Neural cell (in vitro differentiated cells): ENCODE results near the gene LTA4H. TPM values are rescaled to one million over a fixed set of nuclear protein-coding genes. Genes with fewer than 3 reads are reported as not detected.

ENCODE experiments used
- H2AFZ ChIP-seq: fragments of 200-600, 300-800 bp; sonication (generic), shearing (Covaris generic); 2 replicates; pipeline ENCODE4 v1.6.0; 2014; ENCODE audit warnings: low read depth, mild to moderate bottlenecking, antibody characterized with exemption, low read length, moderate library complexity
- H3F3A ChIP-seq: fragments of 200-600 bp; shearing (Covaris generic); 2 replicates; pipeline ENCODE4 v1.6.1; 2016; ENCODE audit warnings: mild to moderate bottlenecking, moderate library complexity, mixed read lengths, antibody characterized with exemption, low read length; ENCODE audit not compliant: insufficient read depth, poor library complexity, severe bottlenecking
- H3K27ac ChIP-seq: fragments of 200-600, 300-800 bp; sonication (generic), shearing (Covaris generic); 2 replicates; pipeline ENCODE4 v1.5.1; 2014; ENCODE audit warnings: mild to moderate bottlenecking, low read length, moderate library complexity
- H3K27me3 ChIP-seq: fragments of 300-800, 200-600 bp; sonication (generic), shearing (Covaris generic); 2 replicates; pipeline ENCODE4 v1.6.0; 2014; ENCODE audit warnings: mild to moderate bottlenecking, low read depth, low read length, moderate library complexity; ENCODE audit not compliant: insufficient read depth
- H3K36me3 ChIP-seq: fragments of 300-800, 200-600 bp; sonication (generic), shearing (Covaris generic); 2 replicates; pipeline ENCODE4 v1.5.1; 2014; ENCODE audit warnings: mild to moderate bottlenecking, antibody characterized with exemption, low read length, moderate library complexity; ENCODE audit not compliant: insufficient read depth
- H3K4me2 ChIP-seq: fragments of 300-800, 200-600 bp; sonication (generic), shearing (Covaris generic); 2 replicates; pipeline ENCODE4 v1.6.0; 2014; ENCODE audit warnings: mild to moderate bottlenecking, low read length
- H3K4me3 ChIP-seq: fragments of 300-800, 200-600 bp; sonication (generic), shearing (Covaris generic); 2 replicates; pipeline ENCODE4 v1.5.1; 2014; ENCODE audit warnings: mild to moderate bottlenecking, low read length, moderate library complexity
- H3K79me2 ChIP-seq: fragments of 200-600 bp; shearing (Covaris generic); replicated peaks from 2 replicates; pipeline ENCODE4 v1.6.0; 2014; ENCODE audit warnings: mild to moderate bottlenecking, low read length, moderate library complexity; ENCODE audit not compliant: insufficient read depth
- H3K9ac ChIP-seq: fragments of 300-800, 200-600 bp; sonication (generic), shearing (Covaris generic); 2 replicates; pipeline ENCODE4 v1.6.1; 2016; ENCODE audit warnings: mild to moderate bottlenecking, low read length, mixed read lengths
- H3K9me2 ChIP-seq: fragments of 200-600 bp; shearing (Covaris generic); 2 replicates; pipeline ENCODE4 v1.6.1; 2016; ENCODE audit warnings: mild to moderate bottlenecking, low read length, mixed read lengths; ENCODE audit not compliant: insufficient read depth
- H3K9me3 ChIP-seq: fragments of 200-600, 300-800 bp; sonication (generic), shearing (Covaris generic); 2 replicates; pipeline ENCODE4 v1.6.1; 2016; ENCODE audit warnings: mild to moderate bottlenecking, mixed run types, low read length, moderate library complexity, mixed read lengths
- H4K20me1 ChIP-seq: fragments of 200-600 bp; shearing (Covaris generic); 2 replicates; pipeline ENCODE4 v1.6.1; 2016; ENCODE audit warnings: mild to moderate bottlenecking, mixed run types; ENCODE audit not compliant: insufficient read depth
- CTCF ChIP-seq: fragments of 450-650 bp; IDR thresholded peaks from 2 replicates; pipeline ENCODE4 v1.5.1; 2014; ENCODE audit warnings: antibody characterized with exemption, mild to moderate bottlenecking, moderate library complexity; ENCODE audit not compliant: poor library complexity, severe bottlenecking
- EP300 ChIP-seq: fragments of 450-650 bp; conservative IDR thresholded peaks from 2 replicates; pipeline ENCODE4 v1.6.1; 2014; ENCODE audit warnings: antibody characterized with exemption, mild to moderate bottlenecking, moderate library complexity; ENCODE audit not compliant: poor library complexity, severe bottlenecking
- EZH2 ChIP-seq: fragments of 200-600, 300-800 bp; shearing (Covaris generic), sonication (generic); IDR thresholded peaks from 2 replicates; pipeline ENCODE4 v1.6.1; 2014; ENCODE audit warnings: antibody characterized with exemption, low read length, borderline replicate concordance, mild to moderate bottlenecking; ENCODE audit not compliant: insufficient read depth, poor library complexity, severe bottlenecking
- MXI1 ChIP-seq: fragments of 450-650 bp; conservative IDR thresholded peaks from 2 replicates; pipeline ENCODE4 v1.6.1; 2014; ENCODE audit warnings: antibody characterized with exemption, mild to moderate bottlenecking; ENCODE audit not compliant: poor library complexity, severe bottlenecking
- POLR2AphosphoS5 ChIP-seq: IDR thresholded peaks from 2 replicates; pipeline ENCODE4 v1.6.1; 2012
- RAD21 ChIP-seq: fragments of 450-650 bp; conservative IDR thresholded peaks from 2 replicates; pipeline ENCODE4 v1.6.1; 2014; ENCODE audit warnings: antibody characterized with exemption, mild to moderate bottlenecking, moderate library complexity
- SMC3 ChIP-seq: fragments of 450-650 bp; conservative IDR thresholded peaks from 2 replicates; pipeline ENCODE4 v1.6.1; 2014; ENCODE audit warnings: antibody characterized with exemption, mild to moderate bottlenecking, moderate library complexity; ENCODE audit not compliant: poor library complexity
- TAF1 ChIP-seq: IDR thresholded peaks from 2 replicates; pipeline ENCODE4 v1.6.1; 2012; ENCODE audit warnings: low read depth
- polyA plus RNA-seq: library from polyadenylated mRNA; depleted of rRNA; stranded (reverse); fragments of >200 nt; gene quantifications from 2 replicates; pipeline ENCODE4 v1.2.3, GENCODE V29; 2014
- TF ChIP-seq, protein P1 (sequence below): IDR thresholded peaks from 2 replicates; pipeline ENCODE4 v1.6.1; 2012; ENCODE audit warnings: borderline replicate concordance

Gene LTA4H
- polyA plus RNA-seq, 1 donor from 2014 or later, result 55.3 TPM

DNA sequence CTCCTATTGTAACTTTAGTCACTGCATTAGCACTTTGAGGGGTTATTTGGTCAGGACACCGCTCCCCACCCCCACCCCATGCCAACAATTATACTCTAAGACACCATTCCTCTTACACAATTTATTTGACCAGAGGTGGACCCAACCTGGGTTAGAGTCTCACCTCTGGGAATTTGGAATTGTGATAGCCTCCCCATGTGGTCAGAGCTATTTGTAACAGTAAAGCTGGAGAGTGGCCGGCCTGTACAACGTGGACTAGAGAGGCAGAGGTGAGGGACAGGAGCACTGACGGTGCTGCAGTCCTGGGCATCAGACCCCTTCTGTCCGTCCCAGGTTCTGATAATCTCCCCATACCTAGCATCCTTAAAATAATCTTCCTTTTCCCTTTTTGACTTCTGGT, 35.9 kb downstream of the LTA4H start:
- TF ChIP-seq MXI1 (no peak), CTCF (no peak), TAF1 (no peak), RAD21 (no peak), EP300 (no peak), SMC3 (no peak), EZH2 (no peak), POLR2AphosphoS5 (no peak)
- TF ChIP-seq, protein P1, sequence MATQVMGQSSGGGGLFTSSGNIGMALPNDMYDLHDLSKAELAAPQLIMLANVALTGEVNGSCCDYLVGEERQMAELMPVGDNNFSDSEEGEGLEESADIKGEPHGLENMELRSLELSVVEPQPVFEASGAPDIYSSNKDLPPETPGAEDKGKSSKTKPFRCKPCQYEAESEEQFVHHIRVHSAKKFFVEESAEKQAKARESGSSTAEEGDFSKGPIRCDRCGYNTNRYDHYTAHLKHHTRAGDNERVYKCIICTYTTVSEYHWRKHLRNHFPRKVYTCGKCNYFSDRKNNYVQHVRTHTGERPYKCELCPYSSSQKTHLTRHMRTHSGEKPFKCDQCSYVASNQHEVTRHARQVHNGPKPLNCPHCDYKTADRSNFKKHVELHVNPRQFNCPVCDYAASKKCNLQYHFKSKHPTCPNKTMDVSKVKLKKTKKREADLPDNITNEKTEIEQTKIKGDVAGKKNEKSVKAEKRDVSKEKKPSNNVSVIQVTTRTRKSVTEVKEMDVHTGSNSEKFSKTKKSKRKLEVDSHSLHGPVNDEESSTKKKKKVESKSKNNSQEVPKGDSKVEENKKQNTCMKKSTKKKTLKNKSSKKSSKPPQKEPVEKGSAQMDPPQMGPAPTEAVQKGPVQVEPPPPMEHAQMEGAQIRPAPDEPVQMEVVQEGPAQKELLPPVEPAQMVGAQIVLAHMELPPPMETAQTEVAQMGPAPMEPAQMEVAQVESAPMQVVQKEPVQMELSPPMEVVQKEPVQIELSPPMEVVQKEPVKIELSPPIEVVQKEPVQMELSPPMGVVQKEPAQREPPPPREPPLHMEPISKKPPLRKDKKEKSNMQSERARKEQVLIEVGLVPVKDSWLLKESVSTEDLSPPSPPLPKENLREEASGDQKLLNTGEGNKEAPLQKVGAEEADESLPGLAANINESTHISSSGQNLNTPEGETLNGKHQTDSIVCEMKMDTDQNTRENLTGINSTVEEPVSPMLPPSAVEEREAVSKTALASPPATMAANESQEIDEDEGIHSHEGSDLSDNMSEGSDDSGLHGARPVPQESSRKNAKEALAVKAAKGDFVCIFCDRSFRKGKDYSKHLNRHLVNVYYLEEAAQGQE, result no peak
- H4K20me1 ChIP-seq, result no peaks in the 10 kb centered on the region
- no peak overlapping the region for H3K4me3 ChIP-seq
- H3K36me3 ChIP-seq, result no peaks in the 10 kb centered on the region
- H3K79me2 ChIP-seq, result no peaks in the 10 kb centered on the region
- no peak overlapping the region for H3K27ac ChIP-seq
- no peaks in the 10 kb centered on the region for H3K27me3 ChIP-seq
- no peak overlapping the region for H3K4me2 ChIP-seq
- no peaks in the 10 kb centered on the region for H3K9me3 ChIP-seq
- no peak overlapping the region for H2AFZ ChIP-seq
- no peaks in the 10 kb centered on the region for H3K9me2 ChIP-seq
- no peak overlapping the region for H3K9ac ChIP-seq
- H3F3A ChIP-seq, result no peaks in the 10 kb centered on the region

GRCh38 chr12:95998611-95999286, 36.6 kb downstream of the LTA4H start:
- TF ChIP-seq EP300 (no peak), MXI1 (no peak), EZH2 (no peak), CTCF (peak; percentile 77), SMC3 (peak; percentile 73), TAF1 (no peak), POLR2AphosphoS5 (no peak), RAD21 (peak; percentile 72)
- TF ChIP-seq, protein P1, result no peak
- Histone ChIP-seq H4K20me1 (no peaks in the 10 kb centered on the region), H3K27me3 (no peaks in the 10 kb centered on the region), H3K4me3 (no peak overlapping the region), H3K36me3 (no peaks in the 10 kb centered on the region), H3K27ac (no peak overlapping the region), H3K79me2 (no peaks in the 10 kb centered on the region), H3F3A (no peaks in the 10 kb centered on the region), H3K9me2 (no peaks in the 10 kb centered on the region), H3K4me2 (no peak overlapping the region), H2AFZ (no peak overlapping the region), H3K9me3 (no peaks in the 10 kb centered on the region), H3K9ac (no peak overlapping the region)
